ENCODE measurements around the gene MCM6. TPM values are rescaled to one million over a fixed set of nuclear protein-coding genes. Genes with fewer than 3 reads are reported as not detected.

The MCM6 gene
- total RNA-seq, 1 experiment from 2014 or later: 113 TPM

DNA sequence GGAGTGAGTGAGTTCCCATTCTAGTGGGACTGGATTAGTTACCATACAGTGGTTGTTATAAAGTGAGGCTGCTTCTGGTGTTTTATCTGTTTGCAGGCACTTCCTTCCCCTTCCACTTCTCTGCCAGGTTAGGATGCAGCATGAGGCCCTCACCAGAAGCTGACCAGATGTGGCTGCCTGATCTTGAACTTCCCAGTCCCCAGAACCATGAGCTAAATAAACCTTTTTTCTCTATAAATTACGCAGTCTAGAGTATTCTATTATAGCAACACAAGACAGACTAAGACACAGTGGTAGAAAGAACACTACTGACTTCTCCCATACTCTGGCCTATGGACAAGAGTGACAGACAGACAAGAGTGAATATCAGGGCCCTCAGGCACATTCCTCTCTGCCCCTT, 53.4 kb downstream of the MCM6 start:
- Mint-ChIP-seq H3K4me1 (no peaks in the 10 kb centered on the region), H3K27me3 (ENCODE audit: low read depth) (peaks cover 2% of the 10 kb centered on the region), H3K9me3 (peaks cover 10% of the 10 kb centered on the region in 2 experiments; a peak in 4 of 5 replicates), H3K27ac (no peak overlapping the region), H3K4me3 (no peak overlapping the region), H3K36me3 (ENCODE audit: insufficient read depth in 1 of 3, low read depth in 3 of 3) (peaks cover 0 to 7% (median 4%) of the 10 kb centered on the region in 3 experiments; a peak in 4 of 7 replicates)
- Histone ChIP-seq H3T11ph (ENCODE audit: low read length) (no peak overlapping the region), H3K79me2 (ENCODE audit: insufficient read depth, low read length) (no peaks in the 10 kb centered on the region), H4K8ac (replicated peaks; ENCODE audit: insufficient read length, low read depth, low read length) (no peak overlapping the region), H2BK15ac (ENCODE audit: low read depth, low read length) (no peak overlapping the region), H2BK5ac (ENCODE audit: insufficient read length, low read length) (no peak overlapping the region), H2BK120ac (ENCODE audit: low read depth, low read length, poor library complexity, severe bottlenecking) (no peak overlapping the region), H3K27me3 (ENCODE audit: insufficient read depth, low read length) (no peaks in the 10 kb centered on the region), H3K14ac (ENCODE audit: insufficient read depth, low read length) (no peak overlapping the region), H4K20me1 (ENCODE audit: control insufficient read depth, insufficient read depth, insufficient read length) (no peaks in the 10 kb centered on the region), H3K4me1 (ENCODE audit: insufficient read depth, low read length) (no peaks in the 10 kb centered on the region), H4K5ac (ENCODE audit: insufficient read length, low read depth, low read length) (no peak overlapping the region), H2BK12ac (ENCODE audit: insufficient read length, low read depth, low read length) (no peak overlapping the region), H3K9ac (ENCODE audit: extremely low read depth, insufficient read length, low read length) (no peak overlapping the region), H2AFZ (ENCODE audit: low read length) (no peak overlapping the region), H3K23ac (ENCODE audit: insufficient read length, low read depth, low read length) (no peak overlapping the region), H3K79me1 (ENCODE audit: insufficient read depth, low read depth, low read length, poor library complexity, severe bottlenecking) (no peaks in the 10 kb centered on the region), H4K91ac (ENCODE audit: insufficient read length, low read depth, low read length) (no peak overlapping the region), H3K4me2 (ENCODE audit: insufficient read depth, insufficient read length, low read length) (no peak overlapping the region), H3K18ac (ENCODE audit: insufficient read length, low read depth, low read length) (no peak overlapping the region), H3K56ac (ENCODE audit: insufficient read length, low read depth, low read length) (no peak overlapping the region), H2AK5ac (ENCODE audit: insufficient read length, low read length) (no peak overlapping the region), H3K9me3 (ENCODE audit: control insufficient read depth, low read depth, low read length) (no peaks in the 10 kb centered on the region), H3K4ac (ENCODE audit: low read depth, low read length) (no peak overlapping the region), H2BK20ac (ENCODE audit: low read depth, low read length, poor library complexity, severe bottlenecking) (no peak overlapping the region), H3K27ac (ENCODE audit: insufficient read length, low read depth, low read length) (no peak overlapping the region), H3K23me2 (ENCODE audit: insufficient read length, low read depth, low read length, poor library complexity, severe bottlenecking) (no peaks in the 10 kb centered on the region)
- DNase-seq: no peak
- WGBS (ENCODE audit: extremely low coverage, insufficient read length, low lambda C conversion rate): no CpG with 5 or more reads among the region's 1 CpG
- TF ChIP-seq, protein P1, sequence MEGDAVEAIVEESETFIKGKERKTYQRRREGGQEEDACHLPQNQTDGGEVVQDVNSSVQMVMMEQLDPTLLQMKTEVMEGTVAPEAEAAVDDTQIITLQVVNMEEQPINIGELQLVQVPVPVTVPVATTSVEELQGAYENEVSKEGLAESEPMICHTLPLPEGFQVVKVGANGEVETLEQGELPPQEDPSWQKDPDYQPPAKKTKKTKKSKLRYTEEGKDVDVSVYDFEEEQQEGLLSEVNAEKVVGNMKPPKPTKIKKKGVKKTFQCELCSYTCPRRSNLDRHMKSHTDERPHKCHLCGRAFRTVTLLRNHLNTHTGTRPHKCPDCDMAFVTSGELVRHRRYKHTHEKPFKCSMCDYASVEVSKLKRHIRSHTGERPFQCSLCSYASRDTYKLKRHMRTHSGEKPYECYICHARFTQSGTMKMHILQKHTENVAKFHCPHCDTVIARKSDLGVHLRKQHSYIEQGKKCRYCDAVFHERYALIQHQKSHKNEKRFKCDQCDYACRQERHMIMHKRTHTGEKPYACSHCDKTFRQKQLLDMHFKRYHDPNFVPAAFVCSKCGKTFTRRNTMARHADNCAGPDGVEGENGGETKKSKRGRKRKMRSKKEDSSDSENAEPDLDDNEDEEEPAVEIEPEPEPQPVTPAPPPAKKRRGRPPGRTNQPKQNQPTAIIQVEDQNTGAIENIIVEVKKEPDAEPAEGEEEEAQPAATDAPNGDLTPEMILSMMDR (conservative IDR thresholded peaks at IDR 0.05): no peak

Data from H9 (cell line).